Hematopoietic multipotent progenitor cell treated with erythropoietin and hydrocortisone succinate and interleukin-3 and kit ligand, for 15 days (in vitro differentiated cells): ENCODE measurements around the gene LEMD2.

Experiments used
- DNase-seq: peaks from one replicate; pipeline ENCODE4 v3.0.0-alpha.2; 2015; ENCODE audit warnings: low spot score

The LEMD2 gene

DNA sequence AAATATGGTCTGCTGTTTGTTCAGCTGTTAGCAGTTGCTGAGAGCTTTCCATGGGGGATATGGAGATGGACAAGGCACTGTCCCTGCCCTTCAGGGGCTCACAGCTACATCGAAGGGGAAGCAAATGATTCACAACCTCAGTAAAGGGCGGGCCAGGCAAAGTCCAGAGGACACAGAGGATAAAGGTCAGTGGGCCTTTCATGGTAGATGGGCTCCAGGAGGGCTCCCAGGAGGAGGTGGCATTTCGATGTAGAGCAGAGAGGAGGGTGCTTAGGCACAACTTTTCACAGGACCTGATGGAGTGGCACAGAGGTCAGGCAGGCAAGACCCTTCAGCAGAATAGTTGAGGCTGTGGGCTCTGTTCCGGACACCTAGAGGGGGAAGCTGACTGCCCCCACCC lies 30.1 kb upstream of the LEMD2 start:
- DNase-seq: no peak

DNA sequence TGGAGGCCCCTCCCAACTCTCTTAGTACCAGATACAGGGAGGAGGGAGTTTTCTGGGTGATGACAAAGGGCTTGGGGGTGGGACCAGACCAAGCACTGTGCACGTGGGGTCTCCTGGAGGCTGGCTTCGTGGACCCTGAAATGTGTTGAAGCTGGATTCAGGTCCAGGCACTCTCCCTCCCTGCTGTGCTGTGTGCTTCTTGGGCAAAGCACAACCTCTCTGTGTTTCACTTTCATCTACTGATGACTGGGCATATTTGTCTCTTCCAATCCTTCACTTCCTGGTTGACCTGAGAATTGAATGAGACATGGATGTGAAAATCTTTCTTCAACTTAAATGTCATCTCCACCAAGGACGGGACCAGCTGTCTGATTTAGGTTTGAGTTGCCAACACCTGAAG lies 29.4 kb upstream of the LEMD2 start:
- no peak for DNase-seq

DNA sequence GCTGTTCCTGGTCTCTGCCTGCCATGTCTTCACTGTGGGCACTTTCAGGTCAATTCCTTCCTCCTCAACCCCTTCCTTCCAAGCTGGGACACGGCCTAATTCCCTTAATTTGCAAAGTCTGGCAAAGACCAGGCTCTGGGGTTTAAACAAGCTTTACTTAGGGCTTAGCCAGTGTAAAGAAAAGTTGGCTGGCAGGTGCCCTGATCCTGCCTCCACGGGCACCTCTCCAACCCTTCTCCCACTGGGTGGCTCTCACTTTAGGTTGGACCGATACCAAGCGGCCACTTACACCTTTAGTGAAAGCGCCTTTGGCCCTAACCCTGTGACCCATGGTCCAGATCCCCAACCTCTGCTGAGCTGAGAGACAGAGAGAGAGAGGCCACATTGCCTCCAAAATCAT lies 28.6 kb upstream of the LEMD2 start:
- no peak for DNase-seq

DNA sequence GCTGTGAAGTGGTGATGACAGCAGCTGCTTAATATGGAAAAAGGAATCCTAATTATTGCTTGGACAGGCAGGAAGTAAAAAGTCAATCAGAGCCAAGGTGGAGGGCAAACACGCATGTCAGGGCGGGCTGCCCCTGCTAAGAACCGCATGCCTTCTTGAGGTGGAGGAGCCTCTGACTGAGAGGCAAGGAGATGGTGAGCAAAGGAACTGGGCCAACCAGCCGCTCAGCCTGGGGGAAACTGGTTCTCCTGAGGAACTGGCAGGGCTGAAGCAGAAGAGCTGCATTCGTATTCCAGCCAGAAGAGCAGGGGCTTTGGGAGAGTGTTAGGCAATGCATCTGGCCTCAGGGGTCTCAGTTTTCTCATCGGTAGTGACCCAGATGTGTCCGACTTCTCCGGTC lies 28.0 kb upstream of the LEMD2 start:
- DNase-seq: no peak

DNA sequence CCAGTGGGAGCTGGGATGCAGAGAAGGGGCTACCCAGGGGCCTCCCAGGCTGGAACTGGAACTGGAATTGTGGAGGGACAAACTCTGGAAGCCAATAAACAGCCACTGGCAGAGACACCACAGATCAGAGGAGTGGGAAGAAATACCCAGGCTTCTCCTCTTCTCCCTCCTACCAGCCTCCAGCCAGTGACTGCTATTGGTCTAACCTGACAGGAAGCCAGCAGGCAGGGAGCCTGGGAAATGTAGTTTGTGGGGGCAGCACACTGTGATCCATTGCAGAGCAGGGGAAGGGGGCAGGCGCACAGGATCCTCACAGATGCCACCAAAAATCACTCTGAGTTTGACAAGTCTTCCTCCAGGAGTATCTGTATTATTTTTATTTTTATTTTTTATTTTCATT lies 26.9 kb upstream of the LEMD2 start:
- no peak for DNase-seq

DNA sequence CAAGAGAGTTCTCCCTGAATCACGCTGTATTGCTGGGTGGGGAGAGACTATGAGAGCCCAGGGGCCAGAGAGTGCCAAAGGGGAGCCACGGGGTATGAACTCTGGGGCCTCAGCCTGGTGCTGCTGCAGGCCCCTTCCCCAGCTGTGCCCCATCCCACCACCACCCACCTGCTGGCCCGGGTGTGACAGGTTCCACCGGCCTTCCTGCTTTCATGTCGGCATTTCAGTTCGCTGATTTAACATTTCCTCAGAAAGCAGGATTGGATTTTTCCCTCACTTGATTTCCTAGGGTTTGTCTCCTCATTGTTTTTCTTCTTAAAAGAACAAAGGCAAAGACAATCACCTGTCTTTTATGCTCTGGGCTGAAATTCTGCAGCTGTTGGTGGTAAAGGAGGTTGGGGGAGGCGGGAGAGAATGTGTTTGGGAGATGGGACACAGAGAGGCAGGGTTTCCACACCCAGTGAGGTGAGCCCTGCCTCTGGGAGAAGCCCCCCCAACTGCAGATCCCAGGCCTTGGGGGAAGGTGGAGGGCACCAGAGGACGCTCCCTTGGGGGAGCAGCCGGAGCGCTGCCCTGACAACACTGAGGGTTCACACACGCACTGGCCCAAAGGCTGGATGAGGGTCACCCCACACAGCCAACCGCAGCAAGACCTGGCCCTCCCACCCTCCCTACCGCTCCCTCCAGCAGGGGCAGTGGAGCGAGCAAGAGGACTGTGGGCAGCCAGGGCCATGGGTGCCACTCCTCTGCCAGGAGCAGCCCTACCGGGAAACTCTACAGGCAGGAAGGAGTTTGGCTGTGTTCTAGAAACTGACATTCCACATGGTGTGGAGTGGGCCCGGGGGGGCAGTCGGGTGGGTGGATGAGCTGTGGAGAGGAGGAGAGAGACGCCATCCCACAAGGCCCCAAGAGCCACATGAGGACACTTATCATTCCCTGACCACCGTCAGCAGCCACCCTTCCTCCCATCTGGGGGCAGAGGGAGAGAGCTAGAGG lies 25.4 kb upstream of the LEMD2 start:
- no peak for DNase-seq

DNA sequence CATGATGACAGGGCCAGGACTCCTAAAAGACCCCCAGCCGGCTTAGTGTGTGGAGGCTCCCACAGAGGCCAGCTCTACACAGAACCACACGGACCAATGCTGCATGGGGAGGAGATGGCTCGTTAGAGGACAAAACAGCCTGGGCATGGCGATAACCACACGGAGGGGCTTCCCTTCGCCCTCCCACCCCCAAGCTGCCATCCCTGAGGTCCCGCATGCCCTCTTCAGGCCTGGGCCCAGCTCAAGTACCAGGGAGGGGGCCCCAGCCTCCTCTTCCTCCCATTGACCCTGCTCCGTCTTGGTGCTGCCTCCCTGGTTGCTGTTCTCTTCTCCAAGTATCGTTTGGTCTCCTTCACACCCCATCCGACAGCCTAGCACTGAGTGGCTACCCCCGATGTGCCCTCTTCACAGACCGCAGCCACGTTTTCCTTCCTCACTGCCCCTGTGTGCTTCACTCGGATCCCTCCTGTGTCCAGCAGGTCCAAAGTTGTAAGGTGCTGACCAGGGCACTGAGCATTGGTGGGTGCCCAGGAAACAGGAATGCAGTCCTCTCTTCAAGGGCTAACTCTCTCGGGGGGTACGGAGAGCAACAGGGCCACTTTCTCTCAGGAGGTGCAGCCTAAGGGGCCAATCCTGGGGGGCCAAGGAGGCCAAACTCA lies 24.4 kb upstream of the LEMD2 start:
- DNase-seq: no peak

DNA sequence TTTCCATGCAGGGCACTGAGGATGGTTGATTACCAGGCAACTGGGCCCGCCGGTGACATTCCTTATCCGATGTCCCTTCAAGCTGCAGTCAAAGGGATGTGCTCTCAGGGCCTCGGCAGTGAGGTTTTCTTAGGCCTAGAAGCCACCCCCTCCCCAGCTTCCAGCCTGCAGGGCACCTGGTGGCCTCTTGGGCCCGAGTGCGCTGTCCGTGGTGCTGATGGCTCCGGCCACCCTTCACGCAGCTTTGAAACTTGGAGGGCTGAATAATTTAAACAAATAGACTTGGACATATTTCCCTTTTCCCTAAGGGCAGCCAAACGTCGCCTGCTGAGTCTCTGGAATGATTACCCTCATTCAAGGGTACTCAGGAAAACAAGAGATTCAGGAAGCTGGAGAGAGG lies 23.7 kb upstream of the LEMD2 start:
- DNase-seq: peak; percentile 4

DNA sequence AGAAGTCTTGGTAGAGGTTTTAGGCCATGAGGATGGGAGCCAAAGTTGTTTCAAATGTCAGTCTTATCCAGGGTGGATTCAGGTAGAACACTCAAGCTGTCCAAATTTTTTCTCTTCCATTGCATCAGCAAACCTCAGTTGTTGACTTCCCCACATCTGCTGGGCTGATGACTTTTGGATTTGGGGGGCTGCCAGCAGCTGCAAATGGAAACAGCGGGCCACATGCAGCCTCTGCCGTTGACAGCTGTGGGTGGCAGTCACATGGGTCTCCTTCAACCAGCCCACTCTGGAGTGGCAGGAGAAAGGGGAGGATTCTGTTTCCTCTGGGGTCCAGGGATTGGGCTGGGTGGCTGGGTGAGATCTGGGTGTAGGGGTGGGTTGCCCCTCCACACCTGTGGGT lies 20.7 kb upstream of the LEMD2 start:
- no peak for DNase-seq

DNA sequence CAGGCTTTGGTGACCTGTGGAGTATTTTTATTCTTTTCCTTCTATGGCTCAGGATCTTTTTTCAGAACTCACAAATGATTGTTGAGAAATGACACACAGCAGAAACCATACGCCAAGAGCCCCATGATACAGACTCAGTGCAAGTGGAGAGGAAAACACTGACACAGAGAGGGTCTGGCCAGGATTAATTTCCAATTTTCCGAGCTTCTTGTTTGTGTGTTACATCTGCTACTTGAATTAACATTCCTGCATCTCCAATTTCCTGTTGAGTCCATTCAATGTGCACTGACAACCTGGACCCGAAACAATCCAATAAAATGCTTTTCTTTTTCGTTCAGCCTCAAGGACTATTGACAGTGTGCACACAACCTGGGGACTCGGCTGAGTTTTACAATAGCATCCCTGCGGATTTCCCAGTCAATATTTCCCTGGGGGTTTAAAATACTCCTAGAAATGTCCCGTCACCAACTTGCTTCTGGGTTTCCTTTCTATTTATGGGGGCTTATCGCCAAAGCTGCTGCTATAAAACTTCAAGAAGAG lies 19.8 kb upstream of the LEMD2 start:
- no peak for DNase-seq

DNA sequence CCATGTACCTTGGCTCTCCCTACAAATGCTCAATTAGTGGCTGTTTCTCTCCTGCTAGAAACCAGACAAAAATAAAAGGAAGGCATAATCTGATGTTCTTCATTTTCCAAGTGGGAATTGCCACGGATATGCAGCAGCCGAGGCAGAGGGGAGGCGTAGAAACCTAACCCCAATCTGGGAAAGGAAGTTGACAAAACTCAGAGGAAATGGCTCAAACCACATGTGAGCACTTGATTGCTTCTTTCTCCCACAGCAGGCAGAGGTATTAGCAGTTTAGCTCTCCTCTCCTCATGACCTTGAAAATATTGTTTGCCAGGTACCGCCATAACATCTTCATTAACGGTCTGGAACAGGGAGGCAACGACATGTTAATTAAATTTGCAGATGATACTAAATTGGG lies 18.7 kb upstream of the LEMD2 start:
- DNase-seq: no peak

DNA sequence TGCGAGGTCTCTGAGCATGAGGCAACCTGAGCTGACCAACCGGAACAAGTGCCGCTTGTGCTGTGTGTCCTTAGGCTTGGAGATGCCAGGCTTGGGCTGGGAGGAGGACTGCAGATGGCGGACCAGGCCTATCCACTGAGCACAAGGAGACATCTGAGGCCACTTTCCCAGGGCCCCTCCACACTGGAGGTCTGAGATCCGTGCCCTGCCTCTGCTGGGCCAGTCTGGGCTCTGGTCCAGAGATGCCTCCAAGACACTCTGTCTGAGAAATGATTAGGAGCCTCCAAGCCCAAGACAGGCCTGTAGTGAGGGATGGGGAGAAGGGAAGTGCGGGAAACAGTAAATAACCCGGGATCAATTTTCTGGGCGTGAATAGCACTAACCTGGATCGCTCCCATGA lies 17.9 kb upstream of the LEMD2 start:
- no peak for DNase-seq

DNA sequence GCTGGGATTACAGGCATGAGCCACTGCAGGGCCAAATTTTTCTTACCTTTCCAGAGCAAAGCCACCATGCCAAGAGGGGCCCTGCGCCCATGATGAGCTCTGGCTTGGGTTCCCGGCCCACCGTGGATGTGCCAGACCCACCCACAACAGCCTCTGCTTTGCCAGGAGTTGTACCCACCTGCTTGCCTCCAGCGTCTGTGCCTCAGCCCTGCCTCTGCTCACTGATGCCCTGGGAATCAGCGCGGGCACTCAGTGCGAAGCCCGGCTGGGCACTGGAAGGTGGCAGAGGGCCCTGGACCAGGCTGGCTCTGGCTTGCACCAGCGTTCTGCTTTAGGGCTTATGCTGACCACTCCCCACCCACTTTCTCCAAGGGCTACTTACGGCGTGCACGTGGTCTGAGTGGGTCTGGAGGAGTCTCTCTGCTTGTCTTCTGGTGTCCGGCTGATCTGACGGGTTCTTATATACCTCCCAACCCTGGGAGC lies 14.7 kb upstream of the LEMD2 start, which contains the start of gene MLN:
Gene MLN, minus strand, starts transcription at position 433 of the 483 bp plus-strand sequence. CDS start 2,840 bp downstream, outside the sequence.
- DNase-seq: no peak

DNA sequence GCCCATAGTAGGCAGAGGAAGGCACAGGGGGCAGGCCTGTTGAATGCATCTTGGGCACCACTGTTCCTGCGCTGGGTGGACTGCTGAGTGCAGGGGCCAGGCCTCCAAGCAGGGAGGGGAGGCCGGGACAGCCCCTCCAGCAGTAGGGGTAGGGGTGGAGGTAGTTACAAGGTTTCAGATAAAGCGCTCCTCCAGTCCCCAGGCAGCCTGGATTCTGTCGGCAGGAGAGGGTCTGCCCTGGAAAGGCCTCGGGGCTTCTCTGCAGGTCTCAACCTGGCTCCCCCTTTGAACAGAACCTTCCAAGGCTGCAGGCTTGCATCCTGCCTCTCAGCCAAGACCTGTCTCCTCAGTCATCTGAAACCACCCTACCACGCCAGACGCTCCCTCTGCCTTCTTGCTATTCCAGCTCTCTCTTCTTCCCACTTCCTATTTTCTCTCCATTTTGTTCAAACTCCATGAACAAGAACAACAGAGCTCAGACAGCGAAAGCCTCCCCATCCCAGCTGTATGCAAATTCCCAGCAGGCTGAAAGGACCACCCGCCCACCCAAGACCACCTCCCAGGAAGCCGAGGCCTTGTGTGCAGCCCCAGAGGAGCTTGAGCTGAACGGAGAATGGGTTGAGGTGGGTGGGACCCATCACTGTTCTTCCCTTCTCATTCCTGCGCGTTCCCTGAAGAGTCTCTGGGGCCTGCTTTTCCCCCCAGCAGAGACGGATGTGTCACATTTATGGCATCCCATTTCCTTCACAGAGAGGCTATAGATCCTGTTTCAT lies 13.4 kb upstream of the LEMD2 start:
- DNase-seq: no peak

DNA sequence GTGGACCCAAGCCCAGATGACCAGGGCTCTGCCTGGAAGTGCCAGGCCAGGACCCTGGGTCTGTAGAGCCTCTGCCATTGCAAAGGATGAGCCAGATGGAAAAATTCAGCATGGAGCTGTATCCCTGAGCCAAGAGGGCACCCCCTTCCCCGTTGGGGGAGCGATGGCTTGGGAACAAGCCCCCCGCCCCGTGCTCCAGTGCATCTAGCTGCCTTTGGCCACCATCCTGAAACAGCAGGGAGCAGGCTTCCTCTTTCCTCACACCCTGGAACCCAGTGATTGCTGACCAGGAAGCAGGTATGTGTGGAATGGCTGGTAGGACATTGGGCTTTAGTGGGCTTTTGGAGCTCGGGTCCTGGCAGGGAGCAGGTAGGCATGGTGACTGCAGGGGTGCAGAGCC lies 12.7 kb upstream of the LEMD2 start:
- no peak for DNase-seq

DNA sequence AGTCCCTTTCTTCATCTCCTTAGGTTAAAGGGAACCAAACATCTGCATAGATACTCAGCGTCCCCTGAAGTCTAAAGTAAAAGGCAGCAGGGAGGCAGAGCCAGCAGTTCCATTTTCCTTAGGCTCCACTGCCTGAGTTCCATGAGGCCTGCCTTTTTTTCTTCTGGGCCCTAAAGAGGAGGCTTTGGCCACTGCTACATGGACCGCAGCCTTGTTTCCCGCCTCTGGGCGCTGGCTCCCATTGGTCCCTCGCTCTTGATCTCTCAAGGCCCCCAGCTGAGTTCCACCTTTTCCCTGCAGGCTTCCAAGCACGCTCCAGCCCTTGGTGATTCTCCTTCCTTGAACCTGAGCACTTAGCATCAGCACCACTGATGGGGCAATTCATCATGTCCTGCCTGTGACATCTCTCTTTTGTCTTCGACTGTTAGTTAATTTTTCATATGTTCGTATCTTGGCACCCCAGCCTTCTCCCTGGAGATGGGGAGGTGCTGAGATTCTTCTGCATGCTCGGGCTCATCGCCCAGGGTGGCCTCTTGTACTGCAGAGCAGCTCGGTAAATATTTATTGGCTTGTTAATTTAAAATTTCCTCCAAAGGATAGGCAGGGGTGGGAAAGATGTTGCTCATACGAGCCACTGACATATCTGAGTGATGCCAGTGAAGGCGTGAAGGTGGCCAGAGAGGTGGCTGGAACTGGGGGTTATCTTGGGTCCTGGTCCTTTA lies 11.5 kb upstream of the LEMD2 start:
- DNase-seq: no peak

DNA sequence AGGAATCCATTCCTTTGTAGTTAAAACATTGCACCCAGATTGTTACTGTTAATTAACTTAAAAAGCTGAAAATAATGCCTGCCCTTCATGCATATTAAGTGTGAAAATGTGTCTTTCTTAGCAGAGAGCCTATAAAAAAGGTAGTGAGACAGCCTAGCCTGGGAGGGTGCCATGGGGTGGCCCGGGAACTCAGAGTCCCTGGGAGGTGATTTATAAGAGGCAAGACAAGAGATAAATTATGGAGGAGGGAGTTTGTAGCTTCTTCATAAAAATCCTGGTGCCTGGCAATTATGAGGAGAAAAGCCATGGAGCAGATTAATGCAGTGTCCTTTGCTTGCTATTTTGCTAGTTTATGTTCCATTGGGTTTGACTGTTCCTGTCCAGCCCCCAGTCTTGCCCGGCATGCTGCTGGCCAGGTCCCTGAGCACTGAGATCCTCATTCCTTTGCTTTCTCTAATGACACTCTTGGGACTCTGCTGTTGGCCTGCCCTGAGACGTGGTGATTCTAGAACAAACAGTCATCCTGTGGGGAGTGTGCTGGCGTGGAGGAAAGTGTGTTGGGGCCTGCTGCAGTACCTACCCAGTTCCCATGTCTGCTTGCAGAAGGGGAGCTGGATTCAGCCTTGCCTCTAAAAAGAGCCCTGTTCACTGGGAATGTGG lies 10.7 kb upstream of the LEMD2 start:
- no peak for DNase-seq

DNA sequence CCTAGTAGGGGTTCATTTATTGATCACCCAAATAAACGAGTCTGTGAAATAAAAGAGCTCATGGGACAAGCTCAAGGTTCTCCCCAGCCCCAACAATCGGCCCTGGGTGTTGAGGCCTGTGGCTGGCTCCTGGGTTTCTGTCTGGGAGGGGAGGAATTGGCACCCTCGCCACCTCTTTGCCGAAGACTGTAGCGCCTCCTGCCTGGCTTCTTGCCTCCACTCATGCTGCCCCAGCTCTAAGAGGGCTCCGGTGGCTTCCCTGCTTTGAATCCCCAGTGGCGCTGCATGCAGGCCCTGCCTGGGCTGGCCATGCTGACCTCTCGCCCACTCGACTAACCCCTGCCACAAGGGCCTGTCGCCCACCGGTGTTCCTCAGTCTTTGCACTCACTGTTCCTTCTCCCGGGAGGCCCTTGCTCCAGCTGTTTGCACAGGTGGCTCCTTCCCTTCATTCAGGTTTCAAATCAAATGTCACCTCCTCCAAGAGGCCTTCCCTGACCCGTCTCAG lies 9.5 kb upstream of the LEMD2 start:
- no peak for DNase-seq

DNA sequence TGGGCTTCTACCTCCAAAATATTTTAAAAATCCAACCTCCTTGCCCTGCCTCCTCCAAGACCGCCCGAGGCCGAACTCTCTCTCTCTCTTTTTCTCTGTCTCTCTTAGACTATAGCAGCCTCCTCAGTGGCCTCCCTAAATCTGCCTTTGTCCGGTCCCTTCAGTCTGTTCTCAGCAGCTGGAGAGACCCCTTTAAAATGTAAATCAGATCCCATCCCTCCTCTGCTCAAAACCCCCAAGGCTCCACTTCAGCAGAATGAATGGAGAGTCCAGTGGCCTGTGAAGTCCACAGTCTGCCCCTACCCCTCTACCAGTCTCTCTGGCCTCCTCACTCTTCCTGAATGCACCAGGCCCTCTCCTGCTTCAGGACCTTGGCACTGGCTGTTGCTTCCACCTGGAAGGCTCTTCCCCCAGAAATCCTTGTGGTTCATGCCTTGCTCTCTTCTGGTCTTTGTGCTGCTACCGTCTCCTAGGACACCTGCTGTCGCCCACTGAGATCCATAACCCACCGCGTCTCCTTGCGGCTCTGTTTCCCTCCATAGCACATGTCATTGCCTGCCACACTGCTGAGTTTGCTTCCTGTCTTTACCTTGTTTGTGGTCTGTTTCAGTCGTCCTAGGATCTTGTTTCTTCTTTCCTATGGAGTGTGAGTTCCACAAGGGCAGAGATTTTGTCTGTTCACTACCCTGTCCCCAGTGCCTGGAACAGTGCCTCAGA lies 8.9 kb upstream of the LEMD2 start:
- no peak for DNase-seq
